A673 (cell line): ENCODE results near the gene THBD.

Source experiments
- EZH2 ChIP-seq: fragments of 200-600 bp; sonication (generic); IDR thresholded peaks from 2 replicates; pipeline ENCODE4 v1.6.1; 2017; ENCODE audit warnings: borderline replicate concordance, low read depth, mild to moderate bottlenecking, mixed read lengths, antibody characterized with exemption, low read length; ENCODE audit not compliant: poor library complexity, severe bottlenecking
- TF ChIP-seq, protein P1 (sequence below): fragments of 300-800, 200-600 bp; sonication (generic); conservative IDR thresholded peaks from 2 replicates; pipeline ENCODE4 v1.5.1; 2017; ENCODE audit warnings: low read depth, mild to moderate bottlenecking, antibody characterized with exemption, low read length, moderate library complexity, mixed read lengths

DNA sequence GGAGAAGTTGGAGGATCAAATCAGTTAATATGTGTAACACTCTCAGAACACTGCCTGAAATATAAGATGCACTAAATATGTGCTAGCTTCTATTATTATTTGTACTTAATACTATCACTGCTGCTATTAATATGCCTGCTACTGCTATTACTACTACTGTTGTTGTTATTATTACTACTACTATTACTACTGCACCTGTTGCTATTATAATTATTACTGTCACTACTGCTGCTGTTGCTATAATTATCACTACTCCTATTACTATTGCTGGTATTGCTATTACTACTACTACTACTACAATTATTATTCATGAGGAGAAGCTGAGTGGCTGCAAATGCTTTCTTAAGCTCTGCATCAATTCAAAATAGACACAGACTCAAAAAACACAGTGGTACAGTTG is 31.0 kb downstream of the THBD start:
- TF ChIP-seq, protein P1, sequence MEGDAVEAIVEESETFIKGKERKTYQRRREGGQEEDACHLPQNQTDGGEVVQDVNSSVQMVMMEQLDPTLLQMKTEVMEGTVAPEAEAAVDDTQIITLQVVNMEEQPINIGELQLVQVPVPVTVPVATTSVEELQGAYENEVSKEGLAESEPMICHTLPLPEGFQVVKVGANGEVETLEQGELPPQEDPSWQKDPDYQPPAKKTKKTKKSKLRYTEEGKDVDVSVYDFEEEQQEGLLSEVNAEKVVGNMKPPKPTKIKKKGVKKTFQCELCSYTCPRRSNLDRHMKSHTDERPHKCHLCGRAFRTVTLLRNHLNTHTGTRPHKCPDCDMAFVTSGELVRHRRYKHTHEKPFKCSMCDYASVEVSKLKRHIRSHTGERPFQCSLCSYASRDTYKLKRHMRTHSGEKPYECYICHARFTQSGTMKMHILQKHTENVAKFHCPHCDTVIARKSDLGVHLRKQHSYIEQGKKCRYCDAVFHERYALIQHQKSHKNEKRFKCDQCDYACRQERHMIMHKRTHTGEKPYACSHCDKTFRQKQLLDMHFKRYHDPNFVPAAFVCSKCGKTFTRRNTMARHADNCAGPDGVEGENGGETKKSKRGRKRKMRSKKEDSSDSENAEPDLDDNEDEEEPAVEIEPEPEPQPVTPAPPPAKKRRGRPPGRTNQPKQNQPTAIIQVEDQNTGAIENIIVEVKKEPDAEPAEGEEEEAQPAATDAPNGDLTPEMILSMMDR: no peak
- no peak for TF ChIP-seq EZH2
